GM21360 (cell line): ENCODE measurements around the gene PCDHB8.
"Not testable (repeated sequence)": the region's sequence is repeated elsewhere in the genome, so short reads cannot be mapped to it uniquely, and the experiment has no call there.

Experiments
- ATAC-seq: cut with Tn5 transposase; IDR thresholded peaks from one replicate; pipeline ENCODE4 v1.9.1; 2021; ENCODE audit warnings: mild to moderate bottlenecking, moderate library complexity; ENCODE audit not compliant: unreplicated experiment

The PCDHB8 gene

GRCh38 chr5:141177577-141178191 lies at the start of gene PCDHB8:
TSS of gene PCDHB8 (plus strand) at chr5:141177790. CDS start at chr5:141178035, 245 bp downstream.
- not testable (repeated sequence) for ATAC-seq

- no peak for ATAC-seq
Observed at GRCh38 chr5:141135030-141135717, 42.4 kb upstream of the PCDHB8 start, which contains the start of gene PCDHB5. TSS of gene PCDHB5 (plus strand) at chr5:141135206. CDS start at chr5:141135435, 229 bp downstream.

- ATAC-seq: no peak
Observed at GRCh38 chr5:141135718-141136266, 41.8 kb upstream of the PCDHB8 start.

GRCh38 chr5:141137346-141137745 lies 40.2 kb upstream of the PCDHB8 start:
- ATAC-seq: not testable (repeated sequence)

- ATAC-seq: no peak
Observed at GRCh38 chr5:141149812-141150211, 27.8 kb upstream of the PCDHB8 start, which contains the start of gene PCDHB6. TSS of gene PCDHB6 (plus strand) at chr5:141150057. CDS start at chr5:141150258, 201 bp downstream.

- no peak for ATAC-seq
Observed at GRCh38 chr5:141150224-141150992, 27.2 kb upstream of the PCDHB8 start.

- no peak for ATAC-seq
Observed at GRCh38 chr5:141150993-141151325, 26.6 kb upstream of the PCDHB8 start.

- not testable (repeated sequence) for ATAC-seq
Observed at GRCh38 chr5:141151632-141152031, 26.0 kb upstream of the PCDHB8 start.

GRCh38 chr5:141152096-141152495 lies 25.5 kb upstream of the PCDHB8 start:
- not testable (repeated sequence) for ATAC-seq

- no peak for ATAC-seq
Observed at GRCh38 chr5:141155540-141156374, 21.8 kb upstream of the PCDHB8 start.

GRCh38 chr5:141157356-141157755 lies 20.2 kb upstream of the PCDHB8 start:
- not testable (repeated sequence) for ATAC-seq

- not testable (repeated sequence) for ATAC-seq
Observed at GRCh38 chr5:141157901-141158300, 19.7 kb upstream of the PCDHB8 start.

- ATAC-seq: no peak
Observed at GRCh38 chr5:141172381-141173204, 5.0 kb upstream of the PCDHB8 start, which contains the start of gene PCDHB7. TSS of gene PCDHB7 (plus strand) at chr5:141172644. CDS start at chr5:141172836, 192 bp downstream.

- not testable (repeated sequence) for ATAC-seq
Observed at GRCh38 chr5:141174291-141175104, 3.1 kb upstream of the PCDHB8 start.

GRCh38 chr5:141175933-141176332 lies 1.7 kb upstream of the PCDHB8 start:
- no peak for ATAC-seq

GRCh38 chr5:141179371-141179770 lies 1.8 kb downstream of the PCDHB8 start:
- ATAC-seq: not testable (repeated sequence)

- ATAC-seq: not testable (repeated sequence)
Observed at GRCh38 chr5:141179876-141180275, 2.3 kb downstream of the PCDHB8 start.

GRCh38 chr5:141180313-141180712 lies 2.7 kb downstream of the PCDHB8 start:
- ATAC-seq: no peak
